ENCODE results near the gene KIR3DL2.
"Not testable (repeated sequence)": the region's sequence is repeated elsewhere in the genome, so short reads cannot be mapped to it uniquely, and the experiment has no call there.

Gene KIR3DL2

GRCh38 chr19:54888239-54888638 is 38.0 kb downstream of the KIR3DL2 start:
- DNase-seq (ENCODE audit: low read depth) = no peak
- in situ Hi-C loops (cut with HindIII; ENCODE audit: low sequenced_read_pairs) = no loop called here

GRCh38 chr19:54889566-54889965 is 39.3 kb downstream of the KIR3DL2 start:
- in situ Hi-C loops (cut with HindIII; ENCODE audit: low sequenced_read_pairs) = no loop called here
- TF ChIP-seq, protein P1, sequence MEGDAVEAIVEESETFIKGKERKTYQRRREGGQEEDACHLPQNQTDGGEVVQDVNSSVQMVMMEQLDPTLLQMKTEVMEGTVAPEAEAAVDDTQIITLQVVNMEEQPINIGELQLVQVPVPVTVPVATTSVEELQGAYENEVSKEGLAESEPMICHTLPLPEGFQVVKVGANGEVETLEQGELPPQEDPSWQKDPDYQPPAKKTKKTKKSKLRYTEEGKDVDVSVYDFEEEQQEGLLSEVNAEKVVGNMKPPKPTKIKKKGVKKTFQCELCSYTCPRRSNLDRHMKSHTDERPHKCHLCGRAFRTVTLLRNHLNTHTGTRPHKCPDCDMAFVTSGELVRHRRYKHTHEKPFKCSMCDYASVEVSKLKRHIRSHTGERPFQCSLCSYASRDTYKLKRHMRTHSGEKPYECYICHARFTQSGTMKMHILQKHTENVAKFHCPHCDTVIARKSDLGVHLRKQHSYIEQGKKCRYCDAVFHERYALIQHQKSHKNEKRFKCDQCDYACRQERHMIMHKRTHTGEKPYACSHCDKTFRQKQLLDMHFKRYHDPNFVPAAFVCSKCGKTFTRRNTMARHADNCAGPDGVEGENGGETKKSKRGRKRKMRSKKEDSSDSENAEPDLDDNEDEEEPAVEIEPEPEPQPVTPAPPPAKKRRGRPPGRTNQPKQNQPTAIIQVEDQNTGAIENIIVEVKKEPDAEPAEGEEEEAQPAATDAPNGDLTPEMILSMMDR (IDR thresholded peaks at IDR 0.05; ENCODE audit: low read depth, low read length, missing control alignments) = no peak
- no peak overlapping the region for H3K4me3 ChIP-seq (ENCODE audit: low read depth, low read length)
- DNase-seq (ENCODE audit: low read depth) = no peak

More at GRCh38 chr19:54888239-54888638, 38.0 kb downstream of the KIR3DL2 start:
- no peak overlapping the region for H3K4me3 ChIP-seq (ENCODE audit: low read depth, low read length)
- TF ChIP-seq, protein P1 (IDR thresholded peaks at IDR 0.05; ENCODE audit: low read depth, low read length, missing control alignments) = no peak

- in situ Hi-C loops (cut with HindIII; ENCODE audit: low sequenced_read_pairs) = no loop called here
Observed at GRCh38 chr19:54893406-54893805, 43.2 kb downstream of the KIR3DL2 start.

GRCh38 chr19:54894106-54894505 is 43.9 kb downstream of the KIR3DL2 start:
- in situ Hi-C loops (cut with HindIII; ENCODE audit: low sequenced_read_pairs); DNase-seq (ENCODE audit: low read depth): not testable (repeated sequence)

More at GRCh38 chr19:54893406-54893805, 43.2 kb downstream of the KIR3DL2 start:
- no peak for DNase-seq (ENCODE audit: low read depth)
- H3K4me3 ChIP-seq (ENCODE audit: low read depth, low read length) = no peak overlapping the region
- TF ChIP-seq, protein P1 (IDR thresholded peaks at IDR 0.05; ENCODE audit: low read depth, low read length, missing control alignments) = no peak

GRCh38 chr19:54896036-54896435 is 45.8 kb downstream of the KIR3DL2 start:
- in situ Hi-C loops (cut with HindIII; ENCODE audit: low sequenced_read_pairs) = no loop called here
- no peak overlapping the region for H3K4me3 ChIP-seq (ENCODE audit: low read depth, low read length)
- no peak for DNase-seq (ENCODE audit: low read depth)
- TF ChIP-seq, protein P1 (IDR thresholded peaks at IDR 0.05; ENCODE audit: low read depth, low read length, missing control alignments) = no peak

More at GRCh38 chr19:54894106-54894505, 43.9 kb downstream of the KIR3DL2 start:
- H3K4me3 ChIP-seq (ENCODE audit: low read depth, low read length) = not testable (repeated sequence)

- DNase-seq (ENCODE audit: low read depth); in situ Hi-C loops (cut with HindIII; ENCODE audit: low sequenced_read_pairs); H3K4me3 ChIP-seq (ENCODE audit: low read depth, low read length): not testable (repeated sequence)
Observed at GRCh38 chr19:54898685-54899084, 48.4 kb downstream of the KIR3DL2 start.

DNA sequence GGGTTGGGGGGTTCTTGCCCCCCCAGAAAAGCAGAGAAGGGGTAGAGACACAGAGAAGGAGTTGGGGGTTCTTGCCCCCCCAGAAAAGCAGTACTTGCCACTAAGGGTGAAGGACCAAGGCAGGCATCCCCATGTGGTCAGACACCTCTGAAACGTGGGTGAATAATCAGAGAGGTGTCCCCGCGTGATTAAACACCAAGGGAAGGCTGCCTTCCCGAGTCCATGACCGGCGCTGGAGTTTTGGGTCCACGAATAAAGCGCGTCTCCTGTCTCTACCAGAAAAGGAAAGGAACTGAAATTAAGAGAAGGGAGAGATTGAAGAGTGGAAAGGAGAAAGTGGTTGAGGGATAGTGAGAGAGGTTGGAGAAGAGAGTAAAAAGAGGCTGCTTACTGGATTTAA is 49.4 kb downstream of the KIR3DL2 start:
- in situ Hi-C loops (cut with HindIII; ENCODE audit: low sequenced_read_pairs); DNase-seq (ENCODE audit: low read depth); H3K4me3 ChIP-seq (ENCODE audit: low read depth, low read length): not testable (repeated sequence)

DNA sequence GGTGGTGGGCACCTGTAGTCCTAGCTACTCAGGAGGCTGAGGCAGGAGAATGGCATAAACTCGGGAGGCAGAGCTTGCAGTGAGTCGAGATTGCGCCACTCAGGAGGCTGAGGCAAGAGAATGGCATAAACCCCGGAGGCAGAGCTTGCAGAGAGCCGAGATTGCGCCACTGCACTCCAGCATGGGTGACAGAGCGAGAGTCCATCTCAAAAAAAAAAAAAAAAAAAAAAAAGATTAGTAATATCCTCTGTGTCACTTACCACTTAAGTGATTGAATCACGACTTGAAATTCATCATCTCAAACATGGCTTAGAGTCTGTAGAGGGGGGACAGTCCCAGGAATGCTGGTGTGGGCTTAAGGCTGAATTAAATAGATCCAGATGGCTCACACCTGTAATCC is 50.9 kb downstream of the KIR3DL2 start:
- in situ Hi-C loops (cut with HindIII; ENCODE audit: low sequenced_read_pairs); H3K4me3 ChIP-seq (ENCODE audit: low read depth, low read length); DNase-seq (ENCODE audit: low read depth): not testable (repeated sequence)

- TF ChIP-seq, protein P1 (IDR thresholded peaks at IDR 0.05; ENCODE audit: low read depth, low read length, missing control alignments) = no peak
- in situ Hi-C loops (cut with HindIII; ENCODE audit: low sequenced_read_pairs) = no loop called here
- no peak overlapping the region for H3K4me3 ChIP-seq (ENCODE audit: low read depth, low read length)
- no peak for DNase-seq (ENCODE audit: low read depth)
Observed at GRCh38 chr19:54902061-54902460, 51.8 kb downstream of the KIR3DL2 start.

Measured in astrocyte of the cerebellum (primary cell).